Astrocyte (in vitro differentiated cells and primary cell): ENCODE measurements around the gene PAM. TPM values are rescaled to one million over a fixed set of nuclear protein-coding genes. Genes with fewer than 3 reads are reported as not detected.

Experiments
- DNase-seq: peaks from one replicate; pipeline ENCODE4 v3.0.0-alpha.2; 2010; ENCODE audit warnings: low read depth
- FAIRE-seq: peaks from 2 replicates; lab custom pipeline; 2011; peaks lifted over from hg19 to GRCh38; lab: Jason Lieb, UNC
- H2AFZ ChIP-seq: 2 replicates; pipeline ENCODE4 v1.6.0; 2012; ENCODE audit warnings: low read depth, low read length, inconsistent platforms
- H3K27ac ChIP-seq: 2 replicates; pipeline ENCODE4 v1.5.1; 2011; ENCODE audit warnings: low read depth, low read length, inconsistent platforms
- H3K27me3 ChIP-seq: 2 replicates; pipeline ENCODE4 v1.6.0; 2011; ENCODE audit warnings: low read length, inconsistent platforms; ENCODE audit not compliant: insufficient read depth
- H3K36me3 ChIP-seq: 2 replicates; pipeline ENCODE4 v1.5.1; 2011; ENCODE audit warnings: low read length, inconsistent platforms; ENCODE audit not compliant: insufficient read depth
- H3K4me1 ChIP-seq: 2 replicates; pipeline ENCODE4 v1.5.1; 2011; ENCODE audit warnings: low read length, inconsistent platforms; ENCODE audit not compliant: insufficient read depth
- H3K4me2 ChIP-seq: 2 replicates; pipeline ENCODE4 v1.6.0; 2012; ENCODE audit warnings: low read length, inconsistent platforms
- H3K4me3 ChIP-seq: 2 replicates; pipeline ENCODE4 v1.5.1; 2011; ENCODE audit warnings: low read depth, mild to moderate bottlenecking, low read length, inconsistent platforms; ENCODE audit not compliant: insufficient read depth
- H3K79me2 ChIP-seq: 2 replicates; pipeline ENCODE4 v1.6.0; 2012; ENCODE audit warnings: mild to moderate bottlenecking, low read length, inconsistent platforms; ENCODE audit not compliant: insufficient read depth
- H3K9ac ChIP-seq: 2 replicates; pipeline ENCODE4 v1.6.0; 2012; ENCODE audit warnings: mild to moderate bottlenecking, low read length, inconsistent platforms
- H3K9me3 ChIP-seq: 2 replicates; pipeline ENCODE4 v1.5.1; 2012; ENCODE audit warnings: low read depth, mild to moderate bottlenecking, low read length, inconsistent platforms; ENCODE audit not compliant: insufficient read depth
- H4K20me1 ChIP-seq: 2 replicates; pipeline ENCODE4 v1.6.0; 2012; ENCODE audit warnings: low read length, inconsistent platforms; ENCODE audit not compliant: insufficient read depth
- H3K27ac Mint-ChIP-seq: one replicate; pipeline ENCODE4 v1.8.0; 2021; ENCODE audit warnings: mild to moderate bottlenecking, mixed read lengths; ENCODE audit not compliant: unreplicated experiment
- H3K27me3 Mint-ChIP-seq: one replicate; pipeline ENCODE4 v1.8.0; 2021; ENCODE audit warnings: low read depth, mixed read lengths; ENCODE audit not compliant: unreplicated experiment
- H3K36me3 Mint-ChIP-seq: one replicate; pipeline ENCODE4 v1.8.0; 2021; ENCODE audit warnings: low read depth, mixed read lengths; ENCODE audit not compliant: unreplicated experiment
- H3K4me1 Mint-ChIP-seq: one replicate; pipeline ENCODE4 v1.8.0; 2021; ENCODE audit warnings: low read depth, mixed read lengths; ENCODE audit not compliant: unreplicated experiment
- H3K4me3 Mint-ChIP-seq: one replicate; pipeline ENCODE4 v1.8.0; 2021; ENCODE audit warnings: mild to moderate bottlenecking, moderate library complexity, mixed read lengths; ENCODE audit not compliant: unreplicated experiment
- H3K9me3 Mint-ChIP-seq: one replicate; pipeline ENCODE4 v1.8.0; 2021; ENCODE audit warnings: mild to moderate bottlenecking, mixed read lengths; ENCODE audit not compliant: unreplicated experiment
- EZH2 ChIP-seq: IDR thresholded peaks from 2 replicates; pipeline ENCODE4 v1.6.1; 2012; ENCODE audit warnings: mild to moderate bottlenecking, low read length, inconsistent platforms; ENCODE audit not compliant: insufficient read depth
- total RNA-seq: library from RNA; stranded (reverse); gene quantifications from 2 replicates; pipeline ENCODE4 v1.2.1, GENCODE V29; 2021
- TF ChIP-seq, protein P1 (sequence below): IDR thresholded peaks from 2 replicates; pipeline ENCODE4 v1.5.1; 2011; ENCODE audit warnings: low read depth, mild to moderate bottlenecking, inconsistent platforms, low read length, moderate library complexity; ENCODE audit not compliant: insufficient read depth

PAM gene
- total RNA-seq, 1 donor from 2014 or later, result 301 TPM

DNA sequence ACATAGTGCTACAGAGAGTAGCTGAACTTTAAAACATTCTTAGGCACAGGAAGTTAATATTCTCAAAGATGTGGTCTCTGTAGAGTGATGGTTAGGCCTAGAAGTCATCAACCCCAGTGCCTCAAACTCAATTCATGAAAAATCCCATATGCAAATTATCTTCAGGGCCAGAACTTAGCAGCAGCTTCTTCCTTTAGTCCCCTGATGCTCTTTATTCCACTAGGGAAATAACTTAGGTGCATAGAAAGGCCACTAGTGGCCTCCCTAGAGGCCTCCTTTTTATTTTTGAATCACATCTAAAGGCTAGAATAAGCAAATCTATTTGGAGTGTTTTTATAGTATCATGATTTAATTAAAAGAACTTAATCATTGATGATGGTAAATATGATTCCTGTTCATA, 276.5 kb downstream of the PAM start:
- Histone ChIP-seq H3K36me3 (peaks cover 5% of the 10 kb centered on the region), H2AFZ (no peak overlapping the region), H3K27me3 (no peaks in the 10 kb centered on the region), H4K20me1 (no peaks in the 10 kb centered on the region), H3K79me2 (no peaks in the 10 kb centered on the region), H3K9me3 (no peaks in the 10 kb centered on the region), H3K4me1 (no peaks in the 10 kb centered on the region), H3K9ac (no peak overlapping the region), H3K4me3 (no peak overlapping the region), H3K27ac (no peak overlapping the region), H3K4me2 (no peak overlapping the region)
- H3K27me3 Mint-ChIP-seq, result no peaks in the 10 kb centered on the region
- H3K27ac Mint-ChIP-seq, result no peak overlapping the region
- H3K4me1 Mint-ChIP-seq, result no peaks in the 10 kb centered on the region
- DNase-seq, result no peak
- no peaks in the 10 kb centered on the region for H3K9me3 Mint-ChIP-seq
- TF ChIP-seq, protein P1, sequence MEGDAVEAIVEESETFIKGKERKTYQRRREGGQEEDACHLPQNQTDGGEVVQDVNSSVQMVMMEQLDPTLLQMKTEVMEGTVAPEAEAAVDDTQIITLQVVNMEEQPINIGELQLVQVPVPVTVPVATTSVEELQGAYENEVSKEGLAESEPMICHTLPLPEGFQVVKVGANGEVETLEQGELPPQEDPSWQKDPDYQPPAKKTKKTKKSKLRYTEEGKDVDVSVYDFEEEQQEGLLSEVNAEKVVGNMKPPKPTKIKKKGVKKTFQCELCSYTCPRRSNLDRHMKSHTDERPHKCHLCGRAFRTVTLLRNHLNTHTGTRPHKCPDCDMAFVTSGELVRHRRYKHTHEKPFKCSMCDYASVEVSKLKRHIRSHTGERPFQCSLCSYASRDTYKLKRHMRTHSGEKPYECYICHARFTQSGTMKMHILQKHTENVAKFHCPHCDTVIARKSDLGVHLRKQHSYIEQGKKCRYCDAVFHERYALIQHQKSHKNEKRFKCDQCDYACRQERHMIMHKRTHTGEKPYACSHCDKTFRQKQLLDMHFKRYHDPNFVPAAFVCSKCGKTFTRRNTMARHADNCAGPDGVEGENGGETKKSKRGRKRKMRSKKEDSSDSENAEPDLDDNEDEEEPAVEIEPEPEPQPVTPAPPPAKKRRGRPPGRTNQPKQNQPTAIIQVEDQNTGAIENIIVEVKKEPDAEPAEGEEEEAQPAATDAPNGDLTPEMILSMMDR, result peak; percentile 37
- TF ChIP-seq EZH2, result no peak
- no peak overlapping the region for H3K4me3 Mint-ChIP-seq
- peaks cover 6% of the 10 kb centered on the region for H3K36me3 Mint-ChIP-seq
- no peak for FAIRE-seq

DNA sequence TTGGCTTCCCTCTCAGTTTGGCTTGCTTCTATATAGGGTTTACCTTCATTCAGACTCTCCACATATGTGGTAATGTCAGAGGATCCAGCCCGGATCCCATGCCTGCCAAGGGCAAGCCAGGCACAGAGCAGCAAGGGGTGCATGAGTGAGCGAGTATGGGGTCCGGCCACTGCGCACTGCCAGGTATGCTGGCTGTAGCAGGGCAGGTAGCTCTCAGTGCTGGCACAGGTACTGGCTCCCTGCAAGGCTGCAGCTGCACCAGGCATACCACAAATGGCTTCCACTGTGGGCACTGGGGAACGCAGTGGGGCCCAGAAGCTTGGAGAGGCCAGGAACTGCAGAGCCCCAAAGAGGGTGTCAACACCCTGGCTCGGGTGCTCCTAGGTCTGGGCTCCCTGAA, 278.6 kb downstream of the PAM start:
- Histone ChIP-seq H3K4me1 (no peaks in the 10 kb centered on the region), H3K9me3 (no peaks in the 10 kb centered on the region), H2AFZ (no peak overlapping the region), H4K20me1 (no peaks in the 10 kb centered on the region), H3K9ac (no peak overlapping the region), H3K36me3 (peaks cover 5% of the 10 kb centered on the region), H3K27ac (no peak overlapping the region), H3K79me2 (no peaks in the 10 kb centered on the region), H3K4me2 (no peak overlapping the region), H3K4me3 (no peak overlapping the region), H3K27me3 (no peaks in the 10 kb centered on the region)
- DNase-seq (no peak), FAIRE-seq (no peak)
- Mint-ChIP-seq H3K27ac (no peak overlapping the region), H3K36me3 (peaks cover 6% of the 10 kb centered on the region), H3K27me3 (no peaks in the 10 kb centered on the region), H3K4me3 (no peak overlapping the region), H3K9me3 (no peaks in the 10 kb centered on the region), H3K4me1 (no peaks in the 10 kb centered on the region)
- TF ChIP-seq, protein P1, result no peak
- TF ChIP-seq EZH2, result no peak

DNA sequence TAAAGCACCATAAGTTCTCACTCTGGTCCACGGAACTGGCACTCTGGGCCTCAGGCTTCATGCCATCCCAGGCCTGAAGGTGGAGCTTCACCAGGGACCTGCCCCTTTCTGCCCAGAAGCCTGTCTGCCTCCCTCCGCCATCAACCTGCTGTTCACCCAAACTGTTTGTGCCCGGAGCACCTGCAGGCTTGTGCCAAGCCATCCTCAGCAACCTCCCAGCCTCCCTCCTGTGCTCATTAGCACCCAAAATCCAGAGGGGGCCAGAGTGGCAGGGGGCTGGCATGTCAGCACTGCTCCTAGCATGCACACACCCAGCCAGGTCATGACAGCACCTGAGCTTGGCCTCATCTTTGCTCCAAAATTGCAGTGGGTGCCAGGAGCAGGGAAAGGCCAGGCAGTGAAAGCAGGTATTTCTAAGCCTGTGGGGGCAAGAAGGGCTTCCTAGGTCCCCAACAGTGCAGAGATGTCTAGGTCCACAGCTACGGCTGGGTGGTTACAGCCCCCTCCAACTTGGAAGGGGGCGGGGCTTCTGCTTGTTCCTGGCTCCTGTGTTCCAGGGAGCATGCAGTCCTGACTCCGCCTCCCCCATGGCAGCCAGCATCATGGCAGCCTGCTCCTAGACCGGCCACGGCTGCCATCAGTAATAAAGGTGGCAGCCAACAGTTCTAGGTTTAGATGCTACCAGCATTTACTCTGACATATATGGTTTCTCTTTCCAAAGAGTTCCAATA, 279.7 kb downstream of the PAM start:
- Histone ChIP-seq H3K9ac (no peak overlapping the region), H3K79me2 (no peaks in the 10 kb centered on the region), H3K27ac (no peak overlapping the region), H3K9me3 (no peaks in the 10 kb centered on the region), H2AFZ (no peak overlapping the region), H3K27me3 (no peaks in the 10 kb centered on the region), H3K36me3 (peaks cover 5% of the 10 kb centered on the region), H3K4me3 (no peak overlapping the region), H3K4me1 (no peaks in the 10 kb centered on the region), H3K4me2 (no peak overlapping the region), H4K20me1 (no peaks in the 10 kb centered on the region)
- Mint-ChIP-seq H3K27me3 (no peaks in the 10 kb centered on the region), H3K27ac (no peak overlapping the region), H3K36me3 (peaks cover 6% of the 10 kb centered on the region), H3K4me3 (no peak overlapping the region), H3K9me3 (no peaks in the 10 kb centered on the region), H3K4me1 (no peaks in the 10 kb centered on the region)
- no peak for TF ChIP-seq EZH2
- TF ChIP-seq, protein P1, result no peak
- FAIRE-seq (no peak), DNase-seq (no peak)
